ENCODE results near the gene IGFBPL1. TPM values are rescaled to one million over a fixed set of nuclear protein-coding genes. Genes with fewer than 3 reads are reported as not detected.

The IGFBPL1 gene
- total RNA-seq, 1 experiment from 2014 or later = 37.9 TPM

DNA sequence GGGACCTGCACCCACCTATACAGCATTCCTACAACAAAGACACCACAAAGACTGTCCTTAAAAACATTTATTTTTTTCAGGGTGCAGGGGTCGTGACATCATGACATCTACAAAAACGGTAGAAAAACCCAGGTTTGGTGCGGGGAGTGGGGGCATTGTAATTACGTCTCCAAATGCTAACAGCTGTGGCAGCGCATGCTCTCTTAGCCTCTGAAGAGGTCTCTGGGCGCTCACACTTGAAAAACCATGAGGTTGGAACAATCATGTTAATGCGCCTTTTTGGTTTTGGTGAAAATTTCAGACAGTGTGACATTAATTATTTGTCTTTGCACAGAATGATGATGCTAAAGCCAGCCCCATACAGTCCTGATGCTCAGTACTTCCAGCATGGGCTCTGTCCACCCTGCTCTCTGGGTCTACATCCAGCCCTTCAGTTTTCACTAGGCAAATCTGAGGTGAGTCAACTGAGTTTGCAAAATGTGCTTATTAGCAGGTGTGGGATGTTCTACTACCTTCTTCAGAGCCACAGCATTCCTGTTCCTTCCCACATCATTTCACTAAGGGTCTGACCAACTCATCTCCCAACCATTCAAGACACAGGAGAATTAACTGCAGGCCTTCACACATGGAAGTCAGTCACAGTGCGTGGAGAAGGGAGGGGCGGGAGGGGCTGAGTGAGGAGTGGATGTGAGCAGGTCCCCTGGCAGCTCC, 17.6 kb downstream of the IGFBPL1 start:
- Mint-ChIP-seq H3K27me3 (ENCODE audit: low read depth) (peaks cover 5% of the 10 kb centered on the region), H3K4me3 (no peak overlapping the region), H3K4me1 (peaks cover 4 to 5% of the 10 kb centered on the region in 2 experiments; a peak in 3 of 4 replicates), H3K27ac (no peak overlapping the region), H3K9me3 (no peaks in the 10 kb centered on the region; a peak in 1 of 5 replicates), H3K36me3 (ENCODE audit: insufficient read depth in 1 of 3, low read depth in 3 of 3) (peaks cover 0 to 10% (median 0%) of the 10 kb centered on the region in 3 experiments; a peak in 3 of 7 replicates)
- no peak overlapping the region for H3K9ac ChIP-seq (ENCODE audit: extremely low read depth, insufficient read length, low read length)
- H3K23ac ChIP-seq (ENCODE audit: insufficient read length, low read depth, low read length) = no peak overlapping the region
- H4K20me1 ChIP-seq (ENCODE audit: control insufficient read depth, insufficient read depth, insufficient read length) = no peaks in the 10 kb centered on the region
- no peak overlapping the region for H3K56ac ChIP-seq (ENCODE audit: insufficient read length, low read depth, low read length)
- H2BK12ac ChIP-seq (ENCODE audit: insufficient read length, low read depth, low read length) = no peak overlapping the region
- H3T11ph ChIP-seq (ENCODE audit: low read length) = no peak overlapping the region
- no peak overlapping the region for H3K4me2 ChIP-seq (ENCODE audit: insufficient read depth, insufficient read length, low read length)
- H3K9me3 ChIP-seq (ENCODE audit: control insufficient read depth, low read depth, low read length) = no peaks in the 10 kb centered on the region
- H3K79me2 ChIP-seq (ENCODE audit: insufficient read depth, low read length) = no peaks in the 10 kb centered on the region
- no peak overlapping the region for H4K8ac ChIP-seq (replicated peaks; ENCODE audit: insufficient read length, low read depth, low read length)
- H2BK5ac ChIP-seq (ENCODE audit: insufficient read length, low read length) = no peak overlapping the region
- H3K4ac ChIP-seq (ENCODE audit: low read depth, low read length) = no peak overlapping the region
- no peak overlapping the region for H3K18ac ChIP-seq (ENCODE audit: insufficient read length, low read depth, low read length)
- no peaks in the 10 kb centered on the region for H3K4me1 ChIP-seq (ENCODE audit: insufficient read depth, low read length)
- H3K23me2 ChIP-seq (ENCODE audit: insufficient read length, low read depth, low read length, poor library complexity, severe bottlenecking) = no peaks in the 10 kb centered on the region
- no peak overlapping the region for H4K5ac ChIP-seq (ENCODE audit: insufficient read length, low read depth, low read length)
- H3K14ac ChIP-seq (ENCODE audit: insufficient read depth, low read length) = no peak overlapping the region
- H2AK5ac ChIP-seq (ENCODE audit: insufficient read length, low read length) = no peak overlapping the region
- no peaks in the 10 kb centered on the region for H3K79me1 ChIP-seq (ENCODE audit: insufficient read depth, low read depth, low read length, poor library complexity, severe bottlenecking)
- no peak overlapping the region for H3K27ac ChIP-seq (ENCODE audit: insufficient read length, low read depth, low read length)
- no peak for DNase-seq
- no peak overlapping the region for H2BK120ac ChIP-seq (ENCODE audit: low read depth, low read length, poor library complexity, severe bottlenecking)
- H2BK15ac ChIP-seq (ENCODE audit: low read depth, low read length) = no peak overlapping the region
- TF ChIP-seq, protein P1, sequence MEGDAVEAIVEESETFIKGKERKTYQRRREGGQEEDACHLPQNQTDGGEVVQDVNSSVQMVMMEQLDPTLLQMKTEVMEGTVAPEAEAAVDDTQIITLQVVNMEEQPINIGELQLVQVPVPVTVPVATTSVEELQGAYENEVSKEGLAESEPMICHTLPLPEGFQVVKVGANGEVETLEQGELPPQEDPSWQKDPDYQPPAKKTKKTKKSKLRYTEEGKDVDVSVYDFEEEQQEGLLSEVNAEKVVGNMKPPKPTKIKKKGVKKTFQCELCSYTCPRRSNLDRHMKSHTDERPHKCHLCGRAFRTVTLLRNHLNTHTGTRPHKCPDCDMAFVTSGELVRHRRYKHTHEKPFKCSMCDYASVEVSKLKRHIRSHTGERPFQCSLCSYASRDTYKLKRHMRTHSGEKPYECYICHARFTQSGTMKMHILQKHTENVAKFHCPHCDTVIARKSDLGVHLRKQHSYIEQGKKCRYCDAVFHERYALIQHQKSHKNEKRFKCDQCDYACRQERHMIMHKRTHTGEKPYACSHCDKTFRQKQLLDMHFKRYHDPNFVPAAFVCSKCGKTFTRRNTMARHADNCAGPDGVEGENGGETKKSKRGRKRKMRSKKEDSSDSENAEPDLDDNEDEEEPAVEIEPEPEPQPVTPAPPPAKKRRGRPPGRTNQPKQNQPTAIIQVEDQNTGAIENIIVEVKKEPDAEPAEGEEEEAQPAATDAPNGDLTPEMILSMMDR (conservative IDR thresholded peaks at IDR 0.05) = no peak
- H2AFZ ChIP-seq (ENCODE audit: low read length) = no peak overlapping the region
- H4K91ac ChIP-seq (ENCODE audit: insufficient read length, low read depth, low read length) = no peak overlapping the region
- no peak overlapping the region for H2BK20ac ChIP-seq (ENCODE audit: low read depth, low read length, poor library complexity, severe bottlenecking)
- H3K27me3 ChIP-seq (ENCODE audit: insufficient read depth, low read length) = no peaks in the 10 kb centered on the region
- WGBS (ENCODE audit: extremely low coverage, insufficient read length, low lambda C conversion rate) = no CpG with 5 or more reads among the region's 9 CpGs
